IMR-90 (cell line): ENCODE data around the gene AGXT2. TPM values are rescaled to one million over a fixed set of nuclear protein-coding genes. Genes with fewer than 3 reads are reported as not detected.

Source experiments
- ATAC-seq: fragments of 200-7000 bp; cut with Tn5 transposase; 2 replicates; pipeline ENCODE4 v1.9.1; 2020; ENCODE audit warnings: low read depth, mild to moderate bottlenecking, moderate library complexity
- BruUV-seq: library from RNA; stranded (reverse); fragments of 400-500 nt; replicated peaks from 2 replicates; lab custom pipeline; 2021; lab: Mats Ljungman, UMichigan
- CTCF ChIA-PET: fragments of 300-600 bp; formaldehyde crosslinking; extraction: SDS; loops from one replicate; lab custom pipeline; 2021; ENCODE audit warnings: antibody characterized with exemption; lab: Yijun Ruan, JAX
- POLR2A ChIA-PET: fragments of 300-600 bp; sonication (Branson Sonifier 250); formaldehyde crosslinking; loops from one replicate; lab custom pipeline; 2022; ENCODE audit warnings: antibody characterized with exemption; ENCODE audit not compliant: unreplicated experiment; lab: Charles Lee
- DNase-seq: peaks from one replicate; pipeline ENCODE4 v3.0.0; 2013
- H2AFZ ChIP-seq: replicated peaks from 2 replicates; pipeline ENCODE3; 2013; ENCODE audit warnings: low read length, mild to moderate bottlenecking; ENCODE audit not compliant: poor library complexity
- H2AK5ac ChIP-seq: 2 replicates; pipeline ENCODE4 v1.6.1; 2013; ENCODE audit warnings: low read depth, low read length, inconsistent platforms
- H2AK9ac ChIP-seq: replicated peaks from 2 replicates; pipeline ENCODE3; 2013; ENCODE audit warnings: mild to moderate bottlenecking, low read depth, low read length, moderate library complexity; ENCODE audit not compliant: poor library complexity
- H2BK120ac ChIP-seq: 2 replicates; pipeline ENCODE4 v1.6.1; 2013; ENCODE audit warnings: low read depth, low read length, inconsistent platforms
- H2BK15ac ChIP-seq: 3 replicates; pipeline ENCODE4 v1.6.1; 2013; ENCODE audit warnings: low read depth, low read length, inconsistent platforms
- H2BK20ac ChIP-seq: 2 replicates; pipeline ENCODE4 v1.6.1; 2013; ENCODE audit warnings: low read depth, mild to moderate bottlenecking, inconsistent platforms, low read length, moderate library complexity
- H2BK5ac ChIP-seq: 2 replicates; pipeline ENCODE4 v1.6.1; 2013; ENCODE audit warnings: mild to moderate bottlenecking, low read depth, low read length, inconsistent platforms; ENCODE audit not compliant: poor library complexity, severe bottlenecking
- H3K14ac ChIP-seq: replicated peaks from 2 replicates; pipeline ENCODE4 v1.6.1; 2013; ENCODE audit warnings: low read depth, low read length, inconsistent platforms
- H3K18ac ChIP-seq: 2 replicates; pipeline ENCODE4 v1.6.1; 2013; ENCODE audit warnings: low read depth, low read length, control low read depth
- H3K23ac ChIP-seq: 2 replicates; pipeline ENCODE4 v1.6.1; 2013; ENCODE audit warnings: low read depth, low read length, inconsistent platforms
- H3K27ac ChIP-seq: 2 replicates; pipeline ENCODE4 v1.5.1; 2013; ENCODE audit warnings: mild to moderate bottlenecking, control low read depth, low read length; ENCODE audit not compliant: insufficient read depth
- H3K27me3 ChIP-seq: 2 replicates; pipeline ENCODE4 v1.6.1; 2013; ENCODE audit warnings: low read length; ENCODE audit not compliant: control insufficient read depth, insufficient read depth
- H3K36me3 ChIP-seq: 2 replicates; pipeline ENCODE4 v1.6.1; 2013; ENCODE audit warnings: low read length, mixed read lengths; ENCODE audit not compliant: control insufficient read depth, insufficient read depth
- H3K4ac ChIP-seq: 2 replicates; pipeline ENCODE4 v1.6.1; 2013; ENCODE audit warnings: low read depth, low read length, inconsistent platforms
- H3K4me1 ChIP-seq: 2 replicates; pipeline ENCODE4 v1.6.1; 2013; ENCODE audit warnings: low read length, mixed read lengths; ENCODE audit not compliant: control insufficient read depth, insufficient read depth
- H3K4me2 ChIP-seq: 2 replicates; pipeline ENCODE4 v1.6.1; 2013; ENCODE audit warnings: low read depth, mild to moderate bottlenecking, control low read depth, low read length, moderate library complexity
- H3K4me3 ChIP-seq: 2 replicates; pipeline ENCODE4 v1.5.1; 2013; ENCODE audit warnings: low read depth, mild to moderate bottlenecking, control low read depth, low read length, moderate library complexity; ENCODE audit not compliant: insufficient read depth
- H3K56ac ChIP-seq: 2 replicates; pipeline ENCODE4 v1.6.1; 2013; ENCODE audit warnings: low read length, inconsistent platforms; ENCODE audit not compliant: insufficient read depth; ENCODE audit errors: extremely low read depth
- H3K79me1 ChIP-seq, 2 experiments: 2 replicates each; pipeline ENCODE4 v1.6.1; 2013; ENCODE audit warnings: low read length in 2 of 2, inconsistent platforms in 1 of 2, low read depth in 1 of 2
- H3K9ac ChIP-seq: 2 replicates; pipeline ENCODE4 v1.6.1; 2013; ENCODE audit warnings: low read depth, low read length, control low read depth
- H3K9me1 ChIP-seq: 2 replicates; pipeline ENCODE4 v1.6.1; 2013; ENCODE audit warnings: low read length, inconsistent platforms; ENCODE audit not compliant: insufficient read depth
- H3K9me3 ChIP-seq: 2 replicates; pipeline ENCODE4 v1.6.1; 2013; ENCODE audit warnings: low read length; ENCODE audit not compliant: control insufficient read depth, insufficient read depth
- H4K20me1 ChIP-seq: 2 replicates; pipeline ENCODE4 v1.6.1; 2013; ENCODE audit warnings: low read length, inconsistent platforms; ENCODE audit not compliant: insufficient read depth
- H4K5ac ChIP-seq: 2 replicates; pipeline ENCODE4 v1.6.1; 2013; ENCODE audit warnings: mild to moderate bottlenecking, low read depth, low read length, control low read depth
- H4K8ac ChIP-seq, 2 experiments: 2 replicates each; pipeline ENCODE4 v1.6.1; 2013; ENCODE audit warnings: low read depth in 2 of 2, low read length in 2 of 2, control low read depth in 1 of 2, inconsistent platforms in 1 of 2
- H4K91ac ChIP-seq: 2 replicates; pipeline ENCODE4 v1.6.1; 2013; ENCODE audit warnings: low read depth, low read length, inconsistent platforms; ENCODE audit not compliant: insufficient read depth
- MAZ ChIP-seq: IDR thresholded peaks from 2 replicates; pipeline ENCODE4 v1.6.1; 2012; ENCODE audit warnings: low read depth, mild to moderate bottlenecking, low read length, improper control_type of control experiment, moderate library complexity, borderline replicate concordance
- MXI1 ChIP-seq: IDR thresholded peaks from 2 replicates; pipeline ENCODE4 v1.6.1; 2012; ENCODE audit warnings: low read depth, mild to moderate bottlenecking, low read length, moderate library complexity, borderline replicate concordance
- RAD21 ChIP-seq: IDR thresholded peaks from 2 replicates; pipeline ENCODE4 v1.6.1; 2012; ENCODE audit warnings: low read length, improper control_type of control experiment
- RCOR1 ChIP-seq: IDR thresholded peaks from 2 replicates; pipeline ENCODE4 v1.6.1; 2012; ENCODE audit warnings: mild to moderate bottlenecking, low read length, improper control_type of control experiment; ENCODE audit not compliant: insufficient replicate concordance
- WGBS, 2 experiments: methylation state at CpG; one replicate each; pipeline versions ENCODE4 v1.1.5 to v1.1.7; 2013; ENCODE audit warnings: missing lambda C conversion rate in 2 of 2; ENCODE audit not compliant: insufficient read length in 1 of 2; ENCODE audit errors: extremely low coverage in 2 of 2; 5-methylcytosine and 5-hydroxymethylcytosine counted together
- dilution Hi-C: fragments of 300-500 bp; cut with HindIII; formaldehyde crosslinking; loops from one replicate; pipeline ENCODE4 v1.14.3; 2018; ENCODE audit warnings: low sequenced_read_pairs; ENCODE audit not compliant: unreplicated experiment
- in situ Hi-C: fragments of 300-500 bp; cut with MboI; formaldehyde crosslinking; loops from 3 replicates; pipeline ENCODE4 v1.14.3; 2019; ENCODE audit warnings: low sequenced_read_pairs, inconsistent platforms, mixed read lengths
- intact Hi-C: fragments of 100-400 bp; cut with micrococcal nuclease; formaldehyde crosslinking; loops from 2 replicates; pipeline ENCODE4 v1.10.0; 2022
- polyA plus RNA-seq, 3 experiments: library from polyadenylated mRNA; depleted of rRNA; stranded (reverse); fragments of >200 nt; gene quantifications; 2 replicates each; pipeline ENCODE4 v1.2.3, GENCODE V29; 2012; ENCODE audit warnings: low replicate concordance in 1 of 3
- total RNA-seq: library from RNA; depleted of rRNA; stranded (reverse); fragments of >200 nt; gene quantifications from 2 replicates; pipeline ENCODE4 v1.2.3, GENCODE V29; 2012
- TF ChIP-seq, protein P1 (sequence below): fragments of 150-350 bp; IDR thresholded peaks from 2 replicates; pipeline ENCODE4 v1.6.1; 2017; ENCODE audit warnings: mild to moderate bottlenecking, antibody characterized with exemption, low read length, low read depth
- TF ChIP-seq, protein P2 (sequence below): conservative IDR thresholded peaks from 2 replicates; pipeline ENCODE4 v1.5.1; 2012; ENCODE audit warnings: mild to moderate bottlenecking, low read depth, low read length, improper control_type of control experiment

AGXT2 gene
- total and polyA plus RNA-seq, 2 of the 4 experiments (the other 2 are of a cell fraction), result not detected

DNA sequence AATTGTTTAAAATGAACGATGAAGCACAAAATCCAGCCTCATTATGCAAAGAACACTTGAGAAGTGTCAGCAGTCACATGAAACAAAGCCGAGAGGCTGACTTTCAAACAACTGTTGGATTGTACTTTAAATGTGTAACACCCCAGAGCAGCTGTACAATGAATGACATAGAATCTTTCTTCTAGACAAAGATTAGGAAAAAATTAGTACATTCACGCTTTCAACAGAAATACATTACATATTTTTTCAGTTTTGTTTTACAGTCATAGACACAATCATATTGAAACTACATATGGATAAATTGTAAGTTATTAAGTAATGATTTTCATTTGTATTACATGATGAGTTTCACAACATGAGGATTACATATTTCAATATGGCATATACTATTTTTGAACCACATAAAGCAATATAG is 10.6 kb upstream of the AGXT2 start:
- DNase-seq, result no peak
- H4K91ac ChIP-seq, result no peak overlapping the region
- H2BK20ac ChIP-seq, result no peak overlapping the region
- H2BK5ac ChIP-seq, result no peak overlapping the region
- H3K36me3 ChIP-seq, result no peaks in the 10 kb centered on the region
- no peak overlapping the region for H2BK120ac ChIP-seq
- POLR2A ChIA-PET, result no interaction called here
- no peak overlapping the region for H3K27ac ChIP-seq
- whole genome bisulfite sequencing, 2 experiments, result no CpG with 5 or more reads among the region's 3 CpGs
- no peak overlapping the region for H3K14ac ChIP-seq
- BruUV-seq, result no TSS peak
- H3K4me3 ChIP-seq, result no peak overlapping the region
- H3K79me1 ChIP-seq, result no peaks in the 10 kb centered on the region
- CTCF ChIA-PET, result interaction anchor here (0.6 kb wide), 1 partner anchor 55 kb away, joined by 3 read pairs; no protein-coding TSS in a partner anchor
- intact Hi-C loops, result no loop called here
- no peak overlapping the region for H2AFZ ChIP-seq
- dilution Hi-C loops, result no loop called here
- H3K23ac ChIP-seq, result no peak overlapping the region
- no peaks in the 10 kb centered on the region for H3K9me3 ChIP-seq
- H3K27me3 ChIP-seq, result no peaks in the 10 kb centered on the region; the same call in 1 of the 2 replicates
- H3K9me1 ChIP-seq, result no peaks in the 10 kb centered on the region
- no peak for ATAC-seq
- H4K5ac ChIP-seq, result no peak overlapping the region
- no peak overlapping the region for H3K9ac ChIP-seq
- TF ChIP-seq MAZ, result no peak
- TF ChIP-seq, protein P1, sequence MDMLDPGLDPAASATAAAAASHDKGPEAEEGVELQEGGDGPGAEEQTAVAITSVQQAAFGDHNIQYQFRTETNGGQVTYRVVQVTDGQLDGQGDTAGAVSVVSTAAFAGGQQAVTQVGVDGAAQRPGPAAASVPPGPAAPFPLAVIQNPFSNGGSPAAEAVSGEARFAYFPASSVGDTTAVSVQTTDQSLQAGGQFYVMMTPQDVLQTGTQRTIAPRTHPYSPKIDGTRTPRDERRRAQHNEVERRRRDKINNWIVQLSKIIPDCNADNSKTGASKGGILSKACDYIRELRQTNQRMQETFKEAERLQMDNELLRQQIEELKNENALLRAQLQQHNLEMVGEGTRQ, result no peak
- TF ChIP-seq RAD21, result no peak
- TF ChIP-seq, protein P2, sequence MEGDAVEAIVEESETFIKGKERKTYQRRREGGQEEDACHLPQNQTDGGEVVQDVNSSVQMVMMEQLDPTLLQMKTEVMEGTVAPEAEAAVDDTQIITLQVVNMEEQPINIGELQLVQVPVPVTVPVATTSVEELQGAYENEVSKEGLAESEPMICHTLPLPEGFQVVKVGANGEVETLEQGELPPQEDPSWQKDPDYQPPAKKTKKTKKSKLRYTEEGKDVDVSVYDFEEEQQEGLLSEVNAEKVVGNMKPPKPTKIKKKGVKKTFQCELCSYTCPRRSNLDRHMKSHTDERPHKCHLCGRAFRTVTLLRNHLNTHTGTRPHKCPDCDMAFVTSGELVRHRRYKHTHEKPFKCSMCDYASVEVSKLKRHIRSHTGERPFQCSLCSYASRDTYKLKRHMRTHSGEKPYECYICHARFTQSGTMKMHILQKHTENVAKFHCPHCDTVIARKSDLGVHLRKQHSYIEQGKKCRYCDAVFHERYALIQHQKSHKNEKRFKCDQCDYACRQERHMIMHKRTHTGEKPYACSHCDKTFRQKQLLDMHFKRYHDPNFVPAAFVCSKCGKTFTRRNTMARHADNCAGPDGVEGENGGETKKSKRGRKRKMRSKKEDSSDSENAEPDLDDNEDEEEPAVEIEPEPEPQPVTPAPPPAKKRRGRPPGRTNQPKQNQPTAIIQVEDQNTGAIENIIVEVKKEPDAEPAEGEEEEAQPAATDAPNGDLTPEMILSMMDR, result no peak
- TF ChIP-seq RCOR1, result no peak
- no peak for TF ChIP-seq MXI1
- in situ Hi-C loops, result no loop called here
- no peak overlapping the region for H2BK15ac ChIP-seq
- H3K4me2 ChIP-seq, result no peak overlapping the region
- no peak overlapping the region for H3K56ac ChIP-seq
- no peak overlapping the region for H2AK9ac ChIP-seq
- no peak overlapping the region for H3K18ac ChIP-seq
- H3K4ac ChIP-seq, result no peak overlapping the region
- no peak overlapping the region for H2AK5ac ChIP-seq
- no peaks in the 10 kb centered on the region for H4K20me1 ChIP-seq
- H4K8ac ChIP-seq, result no peak overlapping the region
- H3K4me1 ChIP-seq, result 0 out of 2 replicates have a peak, but pooled peaks cover 5% of the 10 kb centered on the region
